Middle frontal gyrus (tissue), 1 donor: ENCODE data around the gene PLEKHH3.

ENCODE experiments used
- DNase-seq: peaks from one replicate; pipeline ENCODE4 v3.0.0-alpha.2; 2015; ENCODE audit warnings: low spot score; ENCODE audit errors: extremely low spot score

Gene PLEKHH3

DNA sequence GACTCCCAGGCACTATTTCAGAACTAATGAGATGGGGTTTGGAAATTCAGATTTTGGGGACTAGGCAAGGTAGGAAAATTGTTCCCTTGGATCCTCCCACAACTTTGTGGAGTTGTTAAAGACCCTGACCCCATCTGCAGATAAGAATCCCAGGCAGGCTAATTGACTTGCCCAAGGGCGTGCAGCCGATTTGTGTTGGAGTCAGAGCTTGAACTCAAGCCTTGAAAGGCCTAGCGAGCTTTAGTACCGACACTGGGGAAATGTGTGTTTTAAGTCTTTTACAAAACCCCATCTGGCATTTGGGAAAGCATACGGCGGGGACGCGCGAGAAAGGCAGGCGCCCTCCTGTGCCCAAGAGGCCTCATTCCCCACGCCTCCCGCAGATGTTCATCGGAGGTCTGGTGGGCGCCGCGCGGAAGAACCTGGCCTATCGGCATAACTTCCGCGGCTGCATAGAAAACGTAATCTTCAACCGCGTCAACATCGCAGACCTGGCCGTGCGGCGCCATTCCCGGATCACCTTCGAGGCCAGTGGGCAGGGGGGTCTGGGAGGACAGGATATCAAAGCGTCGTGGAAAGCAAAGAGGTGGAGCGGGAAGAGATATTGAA is 9.8 kb upstream of the PLEKHH3 start:
- DNase-seq = no peak

DNA sequence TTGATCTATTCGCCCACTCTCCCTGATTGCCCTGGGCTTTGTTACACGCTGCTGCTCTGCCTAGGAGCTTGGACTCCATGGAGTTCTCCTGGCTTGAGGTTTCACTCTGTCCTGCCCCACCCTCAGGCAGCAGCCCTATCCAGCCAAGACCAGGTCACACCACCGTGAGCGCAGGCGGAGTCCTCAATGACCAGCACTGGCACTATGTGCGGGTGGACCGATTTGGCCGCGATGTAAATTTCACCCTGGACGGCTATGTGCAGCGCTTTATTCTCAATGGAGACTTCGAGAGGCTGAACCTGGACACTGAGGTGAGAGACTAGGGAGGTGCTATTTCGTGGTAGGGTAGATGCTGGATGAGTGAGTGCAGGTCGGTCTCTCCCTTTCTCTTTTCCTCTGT is 9.0 kb upstream of the PLEKHH3 start:
- DNase-seq = no peak

GRCh38 chr17:42684929-42685556 is 8.2 kb upstream of the PLEKHH3 start:
- no peak for DNase-seq

DNA sequence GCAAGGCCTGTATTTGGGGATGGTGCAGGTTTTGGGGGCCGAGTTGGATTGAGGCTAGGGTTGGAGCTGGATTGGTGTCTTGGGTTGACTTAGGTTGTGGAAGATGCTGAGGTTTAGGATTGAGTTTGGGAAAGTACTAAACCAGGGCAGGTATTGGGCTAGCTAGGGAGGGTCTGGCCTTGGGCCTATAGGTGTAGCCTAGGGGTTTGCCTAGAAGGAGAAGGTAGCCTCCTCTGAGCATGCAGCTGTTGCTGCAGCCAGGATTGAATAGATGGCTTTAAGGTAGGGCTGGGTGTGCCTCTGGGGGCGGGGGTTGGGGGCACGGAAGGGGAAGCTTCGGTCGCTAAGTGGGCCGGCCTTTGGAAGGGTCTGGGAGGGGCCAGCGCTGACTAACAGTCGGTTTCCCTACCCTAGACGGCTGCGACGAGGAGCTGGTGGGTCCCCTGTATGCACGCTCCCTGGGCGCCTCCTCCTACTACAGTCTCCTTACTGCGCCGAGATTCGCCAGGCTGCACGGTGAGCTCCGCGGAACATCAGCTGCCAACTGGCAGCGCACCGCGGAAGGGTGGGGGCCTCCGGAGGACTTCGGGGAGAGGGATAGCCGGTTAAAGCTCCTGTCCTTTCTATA is 6.7 kb upstream of the PLEKHH3 start:
- DNase-seq = no peak

DNA sequence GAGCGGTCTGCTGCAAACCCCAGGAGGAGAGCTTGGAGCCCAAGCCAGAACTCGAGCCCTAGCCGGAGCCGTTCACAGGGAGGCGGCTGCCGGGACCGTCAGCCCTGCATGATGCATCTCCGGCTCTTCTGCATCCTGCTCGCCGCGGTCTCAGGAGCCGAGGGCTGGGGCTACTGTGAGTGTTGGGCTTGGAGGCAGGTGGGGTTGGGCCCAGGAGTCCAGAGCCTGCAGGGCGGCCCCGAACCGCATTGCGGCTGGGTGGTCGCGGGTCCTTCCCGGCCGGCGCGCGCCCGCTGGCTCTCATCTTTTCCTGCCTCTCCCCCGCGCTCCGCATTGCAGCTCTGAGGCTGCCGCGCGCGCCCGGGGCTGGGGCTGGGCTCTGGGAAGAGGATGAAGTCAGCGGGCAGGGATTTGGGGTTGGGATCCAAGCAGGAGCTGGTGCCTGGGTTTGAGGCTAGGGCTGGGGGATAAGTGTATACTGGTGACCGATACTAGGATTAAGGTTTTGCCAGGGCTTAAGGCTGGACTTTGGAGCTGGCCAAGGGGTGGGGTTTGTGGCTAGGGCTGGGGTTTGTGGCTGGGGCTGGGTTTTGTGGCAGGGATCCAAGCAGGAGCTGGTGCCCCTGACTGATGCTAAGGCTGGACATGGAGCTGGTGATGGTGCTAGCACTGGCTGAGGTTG is 6.1 kb upstream of the PLEKHH3 start:
- DNase-seq = no peak

- no peak for DNase-seq
These were observed 5.4 kb upstream of the PLEKHH3 start, which contains the start of gene CNTNAP1 for GRCh38 chr17:42681976-42682721. Gene CNTNAP1 (plus strand): TSS chr17:42682531. CDS start chr17:42682830, 299 bp downstream.

- no peak for DNase-seq
These were observed 3.6 kb upstream of the PLEKHH3 start for GRCh38 chr17:42680331-42680808.

DNA sequence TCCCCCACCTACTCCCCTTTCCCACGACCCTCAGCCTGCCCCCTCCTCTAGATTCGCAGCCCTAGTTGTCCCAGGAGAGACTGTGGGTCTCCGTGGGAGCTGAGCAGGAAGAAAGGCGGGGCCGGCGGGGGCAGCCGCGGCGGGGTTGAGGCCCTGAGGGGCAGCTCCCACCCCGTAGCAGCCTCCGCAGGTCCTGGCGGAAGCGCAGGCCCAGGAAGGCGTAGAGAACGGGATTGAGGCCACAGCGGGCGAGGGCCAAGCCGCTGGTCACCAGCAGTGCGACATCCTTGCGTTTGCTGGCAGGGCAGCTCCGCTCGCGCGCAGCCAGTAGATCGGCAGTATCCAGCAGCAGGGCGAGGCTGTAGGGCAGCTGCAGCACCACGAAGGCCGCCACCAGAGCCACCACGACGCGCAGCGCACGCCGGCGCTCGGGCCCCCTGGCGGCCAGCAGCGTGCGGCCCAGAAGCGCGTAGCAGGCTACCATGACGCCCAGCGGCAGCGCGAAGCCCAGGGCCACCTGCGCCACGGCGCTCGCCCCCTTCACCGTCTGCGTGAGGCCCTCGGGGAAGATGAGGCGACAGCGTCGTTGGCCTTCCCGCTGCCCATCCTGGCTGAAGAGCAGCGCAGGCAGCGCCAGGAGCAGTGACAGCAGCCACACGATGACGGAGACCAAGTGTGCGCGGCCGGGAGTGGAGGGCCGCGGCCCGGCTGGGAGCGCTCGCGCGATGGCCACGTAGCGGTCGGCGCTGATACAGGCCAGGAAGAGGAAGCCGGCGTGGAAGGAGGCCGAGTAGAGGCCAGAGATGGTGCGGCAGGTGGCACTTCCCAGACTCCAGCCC is 2.9 kb upstream of the PLEKHH3 start:
- DNase-seq = no peak

DNA sequence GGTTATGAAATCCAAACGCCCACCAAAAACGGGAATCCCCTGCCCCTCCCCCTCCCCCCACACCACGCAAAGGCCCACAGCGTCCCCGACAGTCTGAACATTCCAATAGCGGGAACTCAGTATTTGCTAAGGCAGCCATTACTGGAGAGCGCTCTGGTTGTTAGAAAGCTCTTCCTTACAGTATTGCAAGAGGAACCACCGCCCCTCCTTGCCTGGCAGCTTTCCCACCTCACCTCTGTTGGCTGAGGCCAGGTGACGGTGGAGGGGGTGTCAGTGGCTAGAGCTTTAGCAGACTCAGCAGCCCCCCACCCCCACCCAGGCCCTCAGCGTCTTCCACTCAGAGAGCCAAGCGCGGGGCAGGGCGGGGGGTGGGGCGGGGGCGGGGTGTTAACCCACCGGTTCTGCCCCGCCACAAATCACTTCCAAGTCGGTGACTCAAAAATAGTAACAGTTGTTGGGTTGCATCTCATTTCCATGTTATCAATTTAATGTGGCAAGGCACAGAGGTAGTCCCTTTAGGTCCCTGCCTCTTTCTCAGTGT is 2.2 kb upstream of the PLEKHH3 start:
- no peak for DNase-seq

- peak; percentile 45 for DNase-seq
These were observed 1.4 kb upstream of the PLEKHH3 start for GRCh38 chr17:42677921-42678781.

DNA sequence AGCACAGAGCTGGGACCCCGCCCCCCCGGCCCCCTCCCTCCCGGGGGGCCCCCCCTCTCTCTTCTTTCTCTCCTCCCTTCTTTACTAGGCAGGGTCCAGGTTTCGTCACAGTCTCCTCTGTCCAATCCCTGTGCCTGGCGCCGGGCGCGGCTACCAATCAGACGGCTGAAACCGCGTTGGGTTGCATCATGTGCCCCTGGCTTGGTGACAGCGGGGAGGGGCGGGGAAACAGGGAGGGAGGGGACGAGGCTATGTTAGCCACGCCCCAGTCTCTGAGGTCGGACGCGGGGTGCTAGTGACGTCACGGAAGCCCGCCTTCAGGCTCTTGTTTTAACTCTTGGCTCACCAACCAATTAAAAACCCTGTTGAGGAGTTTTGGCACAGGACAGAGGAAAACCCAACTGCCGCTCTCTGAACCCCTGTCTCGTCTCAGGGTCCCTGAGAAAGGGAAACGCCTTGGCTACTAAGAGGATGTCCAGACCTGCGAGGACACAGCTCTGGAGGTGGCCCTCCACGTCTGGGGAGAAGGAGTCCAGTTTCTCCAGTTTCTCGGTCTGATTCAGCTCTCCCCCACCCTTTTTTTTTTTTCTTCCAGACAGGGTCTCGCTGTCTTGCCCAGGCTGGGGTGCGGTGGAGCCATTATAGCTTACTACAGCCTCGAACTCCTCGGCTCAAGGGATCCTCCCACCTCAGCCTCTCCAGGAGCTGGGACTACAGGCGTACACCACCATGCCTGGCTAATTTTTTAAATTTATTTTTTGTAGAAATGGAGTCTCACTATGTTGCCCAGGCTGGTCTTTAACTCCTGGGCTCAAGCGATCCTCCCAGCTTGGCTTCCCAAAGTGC is 441 bp upstream of the PLEKHH3 start:
- DNase-seq = peak; percentile 98

GRCh38 chr17:42675965-42676423 is 800 bp downstream of the PLEKHH3 start:
- DNase-seq = no peak

- DNase-seq = no peak
These were observed 1.3 kb downstream of the PLEKHH3 start for GRCh38 chr17:42675348-42675964.

DNA sequence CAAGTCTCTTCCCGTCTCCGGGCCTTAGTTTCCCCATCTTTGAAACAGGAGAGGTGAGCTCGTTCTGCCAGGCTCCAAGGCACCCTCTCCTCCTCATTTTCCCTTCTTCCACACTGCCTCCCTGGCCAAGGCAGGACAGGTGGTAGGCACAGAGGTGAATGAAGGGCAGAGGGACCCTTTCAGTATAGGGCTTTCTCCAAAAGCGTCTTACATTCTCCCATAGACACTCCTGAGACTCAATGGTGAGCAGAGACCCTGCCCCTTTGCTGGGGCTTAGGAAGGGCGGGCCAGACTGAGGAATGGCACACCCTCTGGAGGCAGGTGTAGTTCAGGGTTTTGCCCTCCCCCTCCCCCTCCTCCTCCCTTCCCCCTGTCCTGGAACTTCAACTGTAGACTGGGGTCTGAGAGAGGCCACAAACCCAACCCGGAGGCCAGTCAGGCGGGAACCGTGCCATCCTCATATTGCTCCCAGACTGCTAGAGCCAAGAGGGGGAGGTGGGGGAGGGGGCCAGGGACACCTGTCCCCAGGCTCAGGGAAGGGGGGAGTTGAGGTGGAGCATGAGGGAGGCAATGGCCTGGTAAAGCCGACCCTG is 1.9 kb downstream of the PLEKHH3 start:
- DNase-seq = no peak

DNA sequence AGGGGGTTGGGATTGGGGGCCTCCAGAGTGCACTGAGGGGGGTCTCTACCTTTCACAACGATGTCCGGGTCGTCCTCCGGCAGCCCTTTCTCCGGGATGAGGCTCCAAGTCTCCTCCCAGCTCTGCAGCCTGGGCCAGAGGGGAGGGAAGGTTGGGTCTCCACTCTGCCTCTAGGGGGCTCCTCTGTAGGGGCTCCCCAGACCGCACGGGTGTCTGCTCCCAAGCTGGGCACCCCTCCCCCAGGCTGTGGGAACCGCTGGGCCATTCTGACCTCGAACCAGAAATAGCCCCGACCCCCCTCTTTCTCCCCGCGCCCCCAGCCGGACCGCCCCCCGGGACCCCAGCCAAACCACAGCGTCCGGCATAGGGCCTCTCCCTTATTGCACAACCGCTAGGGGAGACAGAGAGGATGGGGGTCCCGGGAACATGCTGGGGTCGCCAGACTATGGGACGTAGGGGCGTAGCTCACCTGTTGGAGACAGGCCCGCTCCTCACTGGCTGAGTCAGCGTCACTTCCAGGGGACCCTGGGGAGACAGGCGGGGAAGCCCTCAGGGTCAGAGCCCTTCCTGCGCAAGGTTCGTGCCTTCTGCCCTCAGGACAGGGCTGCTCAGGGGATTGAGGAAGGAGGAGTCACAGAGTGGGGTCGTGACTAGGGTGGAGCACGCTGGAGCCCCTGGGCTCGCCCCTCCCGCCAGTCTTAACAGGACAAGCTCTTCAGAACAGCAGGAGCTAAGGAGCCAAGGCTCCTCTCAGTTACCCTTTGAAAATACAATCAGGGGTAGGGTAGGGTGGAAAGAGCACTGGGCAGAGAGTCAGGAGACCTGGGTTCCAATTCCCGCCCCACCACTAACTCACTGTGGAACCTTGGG is 2.7 kb downstream of the PLEKHH3 start:
- no peak for DNase-seq

- DNase-seq = no peak
These were observed 3.4 kb downstream of the PLEKHH3 start for GRCh38 chr17:42673266-42673884.
